CD4-positive, alpha-beta memory T cell (primary cell): ENCODE measurements around the gene ANO10. TPM values are rescaled to one million over a fixed set of nuclear protein-coding genes. Genes with fewer than 3 reads are reported as not detected.
A peak's percentile ranks its signal among the peaks of the same experiment; 100 is the strongest.
"Not testable (repeated sequence)": the region's sequence is repeated elsewhere in the genome, so short reads cannot be mapped to it uniquely, and the experiment has no call there.

Experiments used
- CTCF ChIA-PET: fragments of 350-600 bp; sonication (Branson Sonifier 250); formaldehyde crosslinking; loops from one replicate; lab custom pipeline; 2021; ENCODE audit warnings: inconsistent platforms; ENCODE audit not compliant: partially characterized antibody; lab: Charles Lee
- POLR2A ChIA-PET: fragments of 350-600 bp; sonication (Branson Sonifier 250); formaldehyde crosslinking; loops from one replicate; lab custom pipeline; 2021; ENCODE audit not compliant: partially characterized antibody; lab: Charles Lee
- DNase-seq, 5 donors: peaks; one replicate each; pipeline versions ENCODE4 v3.0.0 to v3.0.0-alpha.2; 2020 to 2022; ENCODE audit warnings: mixed read lengths in 1 of 5
- H3K27ac ChIP-seq: one replicate; pipeline ENCODE4 v1.7.0; 2013; ENCODE audit warnings: low read depth, low read length
- H3K27me3 ChIP-seq: 2 replicates; pipeline ENCODE4 v1.7.0; 2013; ENCODE audit warnings: mild to moderate bottlenecking, low read length, moderate library complexity; ENCODE audit not compliant: insufficient read depth
- H3K36me3 ChIP-seq: 2 replicates; pipeline ENCODE4 v1.7.0; 2013; ENCODE audit warnings: mild to moderate bottlenecking, low read length, moderate library complexity; ENCODE audit not compliant: insufficient read depth
- H3K4me1 ChIP-seq: 2 replicates; pipeline ENCODE4 v1.7.0; 2013; ENCODE audit warnings: mild to moderate bottlenecking, low read length, moderate library complexity; ENCODE audit not compliant: insufficient read depth
- H3K4me3 ChIP-seq, 2 donors: one replicate each; pipeline ENCODE4 v1.7.0; 2013; ENCODE audit warnings: low read length in 2 of 2, mild to moderate bottlenecking in 1 of 2
- H3K9me3 ChIP-seq, 2 donors: one replicate each; pipeline ENCODE4 v1.7.0; 2013; ENCODE audit warnings: low read length in 2 of 2, control low read depth in 1 of 2; ENCODE audit not compliant: control insufficient read depth in 1 of 2
- H3K27ac Mint-ChIP-seq, 7 donors: one replicate each; pipeline ENCODE4 v1.8.0; 2020 to 2021; ENCODE audit warnings: mixed read lengths in 7 of 7, mild to moderate bottlenecking in 6 of 7, inconsistent platforms in 3 of 7, moderate library complexity in 3 of 7
- H3K27me3 Mint-ChIP-seq, 2 donors: one replicate each; pipeline ENCODE4 v1.8.0; 2020 to 2021; ENCODE audit warnings: mixed read lengths in 2 of 2
- H3K36me3 Mint-ChIP-seq, 2 donors: one replicate each; pipeline ENCODE4 v1.8.0; 2020 to 2021; ENCODE audit warnings: mixed read lengths in 2 of 2, inconsistent platforms in 1 of 2, mild to moderate bottlenecking in 1 of 2
- H3K4me1 Mint-ChIP-seq, 4 donors: one replicate each; pipeline ENCODE4 v1.8.0; 2020 to 2021; ENCODE audit warnings: mixed read lengths in 4 of 4, mild to moderate bottlenecking in 1 of 4
- H3K4me3 Mint-ChIP-seq, 8 donors: one replicate each; pipeline ENCODE4 v1.8.0; 2020 to 2021; ENCODE audit warnings: mixed read lengths in 8 of 8, mild to moderate bottlenecking in 7 of 8, moderate library complexity in 6 of 8, inconsistent platforms in 3 of 8
- H3K9me3 Mint-ChIP-seq, 8 donors: one replicate each; pipeline ENCODE4 v1.8.0; 2020 to 2021; ENCODE audit warnings: mixed read lengths in 8 of 8, mild to moderate bottlenecking in 5 of 8, inconsistent platforms in 3 of 8, moderate library complexity in 1 of 8
- intact Hi-C: fragments of 100-400 bp; cut with micrococcal nuclease; formaldehyde crosslinking; loops from one replicate; pipeline ENCODE4 v1.15.1; 2023
- polyA plus RNA-seq, 2 donors: library from polyadenylated mRNA; unstranded; fragments of 300-500 nt; fragmentation: Illumina TruSeq; gene quantifications; one replicate each; pipeline ENCODE4 v1.2.3, GENCODE V29; 2021
- total RNA-seq, 2 experiments: library from RNA; stranded (reverse); gene quantifications; one replicate each; pipeline ENCODE4 v1.2.3, GENCODE V29; 2021

The ANO10 gene
- total and polyA plus RNA-seq, 4 experiments from 2014 or later = 8.6 to 9.9 (median 9.6) TPM

DNA sequence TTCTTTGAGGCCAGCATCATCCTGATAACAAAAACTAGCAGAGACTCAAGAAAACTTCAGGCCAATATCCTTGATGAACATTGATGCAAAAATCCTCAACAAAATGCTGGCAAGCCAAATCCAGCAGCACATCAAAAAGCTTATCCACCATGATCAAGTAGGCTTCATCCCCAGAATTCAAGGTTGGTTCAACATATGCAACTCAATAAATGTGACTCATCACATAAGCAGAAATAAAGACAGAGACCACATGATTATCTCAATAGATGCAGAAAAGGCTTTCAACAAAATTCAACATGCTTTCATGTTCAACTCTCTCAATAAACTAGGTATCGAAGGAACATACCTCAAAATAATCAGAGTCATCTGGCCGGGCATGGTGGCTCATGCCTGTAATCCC is 265.8 kb downstream of the ANO10 start:
- H3K4me3 ChIP-seq, H3K27ac ChIP-seq, H3K4me1 ChIP-seq, DNase-seq, H3K36me3 ChIP-seq, H3K9me3 ChIP-seq, H3K27me3 ChIP-seq, intact Hi-C loops, H3K27ac Mint-ChIP-seq, H3K27me3 Mint-ChIP-seq: not testable (repeated sequence)
- ChIA-PET CTCF (interaction anchor here (1.5 to 1.6 kb wide), 2 partner anchors 9 to 148 kb away, joined by 4 to 5 read pairs; no protein-coding TSS in a partner anchor), POLR2A (interaction anchor here (0.8 to 1.5 kb wide), 3 partner anchors 11 to 59 kb away, joined by 3 to 4 read pairs (median 3); no protein-coding TSS in a partner anchor)
- H3K4me1 Mint-ChIP-seq = peaks cover 2 to 15% (median 10%) of the 10 kb centered on the region in 4 donors
- H3K4me3 Mint-ChIP-seq = peak overlapping the region in 1 of 8 donors; percentile 3
- H3K36me3 Mint-ChIP-seq = peaks cover 48 to 54% of the 10 kb centered on the region in 2 donors
- peaks cover 9 to 72% (median 65%) of the 10 kb centered on the region in 8 donors for H3K9me3 Mint-ChIP-seq

DNA sequence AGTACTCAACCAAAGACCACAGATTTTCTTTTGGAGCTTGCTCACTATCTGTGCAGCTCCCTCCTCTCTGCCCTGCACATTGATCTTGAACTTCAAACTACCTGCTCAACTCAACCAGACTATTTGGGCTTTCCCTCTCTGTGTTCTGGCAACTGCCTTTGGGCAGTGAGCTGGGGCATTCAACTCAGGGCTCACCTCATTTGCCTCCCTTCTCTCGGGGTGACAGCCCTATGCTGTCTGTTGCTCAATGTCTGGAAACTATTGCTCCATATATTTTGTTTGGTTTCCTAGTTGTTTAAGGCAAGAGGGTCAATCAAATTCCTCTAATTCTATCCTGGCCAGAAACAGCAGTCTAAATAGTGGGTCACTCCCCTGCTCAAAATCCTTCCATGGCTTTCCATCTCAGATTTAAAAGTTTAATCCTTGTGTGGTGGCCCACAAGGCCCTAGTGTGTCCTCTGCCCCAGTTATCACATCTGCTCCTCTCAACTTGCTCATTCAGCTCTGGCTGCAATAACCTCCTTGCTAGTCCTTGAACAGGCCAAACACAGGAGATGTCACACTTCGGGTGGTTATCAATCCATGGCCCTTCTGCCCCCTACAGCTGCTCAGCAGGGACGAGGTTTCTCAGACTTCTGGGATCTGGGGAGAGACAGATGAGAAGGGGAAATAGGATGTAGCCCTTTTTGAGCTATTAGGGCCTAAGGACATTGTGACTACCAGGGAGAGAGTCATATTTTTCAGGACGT is 267.7 kb downstream of the ANO10 start:
- no peak overlapping the region for H3K4me3 Mint-ChIP-seq
- no peaks in the 10 kb centered on the region for H3K27me3 Mint-ChIP-seq
- POLR2A ChIA-PET = interaction anchor here (1.7 kb wide), 1 partner anchor 67 kb away, joined by 5 read pairs; the partner anchor contains the start of gene SNRK
- intact Hi-C loops = no loop called here
- H3K36me3 Mint-ChIP-seq = peaks cover 65 to 72% of the 10 kb centered on the region in 2 donors
- H3K27ac Mint-ChIP-seq = peak overlapping the region in 4 of 7 donors; percentile 13 to 80 (median 44)
- peaks cover 4 to 5% of the 10 kb centered on the region in 2 donors for H3K9me3 ChIP-seq
- no peaks in the 10 kb centered on the region for H3K27me3 ChIP-seq
- DNase-seq = no peak
- no peak overlapping the region for H3K27ac ChIP-seq
- H3K4me1 ChIP-seq = peaks cover 7% of the 10 kb centered on the region
- peaks cover 4% of the 10 kb centered on the region for H3K36me3 ChIP-seq
- peaks cover 4 to 27% (median 16%) of the 10 kb centered on the region in 4 donors for H3K4me1 Mint-ChIP-seq
- CTCF ChIA-PET = interaction anchor here (0.6 kb wide), 1 partner anchor 51 kb away, joined by 3 read pairs; no protein-coding TSS in a partner anchor
- peaks cover 9 to 72% (median 65%) of the 10 kb centered on the region in 8 donors for H3K9me3 Mint-ChIP-seq
- H3K4me3 ChIP-seq = no peak overlapping the region

DNA sequence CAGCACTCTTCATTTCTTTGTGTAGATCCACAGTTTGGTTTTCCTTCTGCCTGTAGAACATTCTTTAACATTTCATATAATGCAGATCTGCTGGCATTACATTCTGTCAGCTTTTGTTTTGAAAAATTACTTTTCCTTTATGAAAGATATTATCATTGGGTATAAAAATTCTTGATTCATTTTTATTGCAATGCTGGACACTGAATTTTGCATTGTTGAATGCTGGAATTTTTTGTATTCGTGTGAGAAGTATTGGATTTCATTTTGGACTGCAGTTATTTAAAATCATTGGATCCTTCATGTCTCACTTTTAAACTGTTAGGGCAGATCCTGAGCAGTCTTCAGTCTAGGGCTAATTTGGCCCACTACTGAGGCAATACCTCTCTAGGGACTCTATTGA is 268.4 kb downstream of the ANO10 start:
- ChIA-PET POLR2A (interaction anchor here (1.4 to 1.7 kb wide), 2 partner anchors 57 to 67 kb away, joined by 3 to 5 read pairs; partner anchors contain the start of gene SNRK), CTCF (interaction anchor here (0.6 to 1.1 kb wide), 2 partner anchors 25 to 150 kb away, joined by 3 read pairs; no protein-coding TSS in a partner anchor)
- H3K9me3 ChIP-seq = peaks cover 4 to 5% of the 10 kb centered on the region in 2 donors

DNA sequence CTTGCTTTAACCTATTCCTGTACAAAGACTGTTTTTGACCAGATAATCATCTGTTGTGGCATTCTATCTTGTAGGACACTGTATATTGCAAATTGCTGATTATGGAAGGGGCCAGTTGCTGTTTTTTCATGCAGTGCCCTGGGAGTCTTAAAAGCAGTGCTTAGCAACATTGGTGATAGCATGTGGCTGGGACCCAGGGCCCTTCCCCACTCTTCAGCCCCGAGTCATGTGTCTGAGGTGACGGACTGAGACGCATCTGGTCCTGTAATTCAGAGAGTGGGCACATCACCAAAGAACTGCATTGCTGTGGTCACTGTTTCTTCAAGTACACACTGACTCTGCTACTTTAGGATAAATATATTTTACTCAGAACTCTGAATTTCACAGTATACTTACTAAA is 272.1 kb downstream of the ANO10 start:
- H3K27ac ChIP-seq = no peak overlapping the region
- Mint-ChIP-seq H3K9me3 (peaks cover 2 to 38% (median 35%) of the 10 kb centered on the region in 8 donors), H3K4me1 (peaks cover 33 to 68% (median 46%) of the 10 kb centered on the region in 4 donors), H3K27ac (peak overlapping the region in 2 of 7 donors; percentile 61 to 73), H3K4me3 (no peak overlapping the region), H3K36me3 (peaks cover 86 to 87% of the 10 kb centered on the region in 2 donors), H3K27me3 (no peaks in the 10 kb centered on the region)
- DNase-seq = no peak
- ChIA-PET CTCF (interaction anchor here (1.0 to 5.6 kb wide), 2 partner anchors 153 to 187 kb away, joined by 3 to 27 read pairs; no protein-coding TSS in a partner anchor), POLR2A (interaction anchor here (1.2 to 1.8 kb wide), 2 partner anchors 40 to 64 kb away, joined by 3 to 4 read pairs; partner anchors contain the start of gene SNRK)
- H3K9me3 ChIP-seq = peaks cover 4 to 5% of the 10 kb centered on the region in 2 donors
- peaks cover 50% of the 10 kb centered on the region for H3K4me1 ChIP-seq
- H3K27me3 ChIP-seq = no peaks in the 10 kb centered on the region
- peaks cover 25% of the 10 kb centered on the region for H3K36me3 ChIP-seq
- intact Hi-C loops = loop anchor here (5.0 kb wide), 1 partner anchor 37 kb away; no protein-coding TSS in a partner anchor
- no peak overlapping the region for H3K4me3 ChIP-seq

More for the DNA sequence above, 268.4 kb downstream of the ANO10 start:
- Mint-ChIP-seq H3K27ac (peak overlapping the region in 1 of 7 donors; percentile 23), H3K4me1 (peaks cover 9 to 34% (median 21%) of the 10 kb centered on the region in 4 donors), H3K9me3 (peaks cover 7 to 72% (median 65%) of the 10 kb centered on the region in 8 donors), H3K4me3 (no peak overlapping the region), H3K36me3 (peaks cover 72 to 79% of the 10 kb centered on the region in 2 donors), H3K27me3 (no peaks in the 10 kb centered on the region)
- Histone ChIP-seq H3K27me3 (no peaks in the 10 kb centered on the region), H3K4me1 (peaks cover 14% of the 10 kb centered on the region), H3K36me3 (peaks cover 11% of the 10 kb centered on the region), H3K27ac (no peak overlapping the region), H3K4me3 (no peak overlapping the region)
- intact Hi-C loops = no loop called here
- DNase-seq = no peak

DNA sequence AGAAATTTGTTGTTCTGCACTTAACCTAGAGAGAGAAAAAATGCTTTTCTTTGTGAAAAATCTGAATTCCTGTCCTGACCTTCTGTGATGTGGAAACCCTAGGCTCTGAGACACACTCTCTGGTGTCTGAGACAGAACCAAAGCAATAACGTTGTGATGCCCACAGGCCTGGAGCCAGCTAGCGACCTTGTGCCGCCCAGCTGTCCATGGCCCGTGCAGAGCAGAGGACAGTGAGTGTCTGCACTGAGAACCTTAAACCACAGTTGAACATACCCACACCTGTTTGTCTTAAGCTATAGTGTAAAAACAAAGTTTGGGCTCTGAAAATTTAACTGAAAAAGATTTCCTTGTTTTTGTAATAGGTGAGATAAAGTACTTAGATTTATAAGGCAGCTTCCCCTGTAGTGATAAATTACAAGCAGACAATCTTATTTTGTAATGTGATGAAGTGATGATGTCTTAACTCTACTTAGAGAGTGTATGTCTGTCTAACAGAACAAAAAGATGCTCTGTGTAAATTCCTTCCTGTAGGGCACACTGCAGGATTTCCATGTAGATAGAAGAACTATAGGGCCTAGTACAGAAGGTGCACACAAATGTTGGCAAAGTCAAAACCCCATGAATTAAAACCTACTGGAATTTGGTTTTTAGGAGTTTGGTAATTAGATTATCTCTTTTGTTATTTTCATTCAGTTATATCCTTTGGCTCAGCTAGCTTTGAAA is 272.8 kb downstream of the ANO10 start:
- peaks cover 31% of the 10 kb centered on the region for H3K36me3 ChIP-seq
- peaks cover 2 to 31% (median 28%) of the 10 kb centered on the region in 8 donors for H3K9me3 Mint-ChIP-seq
- H3K27me3 Mint-ChIP-seq = no peaks in the 10 kb centered on the region
- peaks cover 38 to 75% (median 52%) of the 10 kb centered on the region in 4 donors for H3K4me1 Mint-ChIP-seq
- H3K27ac Mint-ChIP-seq = peak overlapping the region in 6 of 7 donors; percentile 36 to 88 (median 61)
- H3K36me3 Mint-ChIP-seq = peaks cover 86 to 87% of the 10 kb centered on the region in 2 donors
- DNase-seq = no peak
- H3K4me3 Mint-ChIP-seq = peak overlapping the region in 6 of 8 donors; percentile 2 to 69 (median 51)
- peaks cover 57% of the 10 kb centered on the region for H3K4me1 ChIP-seq
- intact Hi-C loops = loop anchor here (5.0 kb wide), 1 partner anchor 37 kb away; no protein-coding TSS in a partner anchor
- peaks cover 3 to 4% of the 10 kb centered on the region in 2 donors for H3K9me3 ChIP-seq
- H3K4me3 ChIP-seq = no peak overlapping the region
- no peak overlapping the region for H3K27ac ChIP-seq
- no peaks in the 10 kb centered on the region for H3K27me3 ChIP-seq
- ChIA-PET CTCF (interaction anchor here (1.4 to 5.6 kb wide), 4 partner anchors 12 to 387 kb away, joined by 3 to 27 read pairs (median 4); no protein-coding TSS in a partner anchor), POLR2A (interaction anchor here (1.8 to 4.7 kb wide), 3 partner anchors 40 to 186 kb away, joined by 4 to 44 read pairs (median 20); partner anchors contain the start of gene SNRK)

DNA sequence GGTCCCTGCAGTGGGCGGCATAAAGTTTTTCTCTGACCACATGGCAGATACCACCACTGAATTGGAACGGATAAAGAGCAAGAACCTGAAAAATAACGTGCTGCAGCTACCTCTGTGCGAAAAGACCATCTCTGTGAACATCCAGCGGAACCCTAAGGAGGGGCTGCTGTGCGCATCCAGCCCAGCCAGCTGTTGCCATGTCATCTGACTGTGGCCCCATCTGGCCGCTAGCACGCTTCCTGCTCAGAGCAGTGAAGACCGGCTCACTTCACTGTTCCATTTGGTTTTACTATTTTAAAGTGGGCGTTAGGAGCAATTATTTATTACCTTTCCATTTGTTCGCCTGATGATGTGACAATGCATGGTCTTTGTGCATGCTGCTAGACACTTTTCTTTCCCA is 273.5 kb downstream of the ANO10 start:
- Histone ChIP-seq H3K9me3 (peaks cover 0 to 4% of the 10 kb centered on the region in 2 donors), H3K27ac (peak overlapping the region; percentile 36), H3K27me3 (no peaks in the 10 kb centered on the region), H3K36me3 (peaks cover 37% of the 10 kb centered on the region), H3K4me1 (peaks cover 64% of the 10 kb centered on the region), H3K4me3 (no peak overlapping the region)
- H3K27me3 Mint-ChIP-seq = no peaks in the 10 kb centered on the region
- POLR2A ChIA-PET = interaction anchor here (1.0 to 5.2 kb wide), 10 partner anchors 13 to 186 kb away, joined by 3 to 70 read pairs (median 16); partner anchors contain the start of gene SNRK
- H3K36me3 Mint-ChIP-seq = peaks cover 86 to 87% of the 10 kb centered on the region in 2 donors
- intact Hi-C loops = loop anchor here (5.0 kb wide), 1 partner anchor 36 kb away; no protein-coding TSS in a partner anchor
- peak overlapping the region in 6 of 7 donors; percentile 36 to 88 (median 61) for H3K27ac Mint-ChIP-seq
- H3K9me3 Mint-ChIP-seq = peaks cover 2 to 24% (median 21%) of the 10 kb centered on the region in 8 donors
- peak overlapping the region in 4 of 8 donors; percentile 2 to 69 (median 46) for H3K4me3 Mint-ChIP-seq
- peaks cover 44 to 82% (median 58%) of the 10 kb centered on the region in 4 donors for H3K4me1 Mint-ChIP-seq
- CTCF ChIA-PET = interaction anchor here (1.4 to 5.6 kb wide), 5 partner anchors 11 to 387 kb away, joined by 3 to 27 read pairs (median 5); no protein-coding TSS in a partner anchor
- DNase-seq = no peak
